Measurements from ENCODE around the gene TXNRD1.
"Not testable (repeated sequence)": the region's sequence is repeated elsewhere in the genome, so short reads cannot be mapped to it uniquely, and the experiment has no call there.

Gene TXNRD1

DNA sequence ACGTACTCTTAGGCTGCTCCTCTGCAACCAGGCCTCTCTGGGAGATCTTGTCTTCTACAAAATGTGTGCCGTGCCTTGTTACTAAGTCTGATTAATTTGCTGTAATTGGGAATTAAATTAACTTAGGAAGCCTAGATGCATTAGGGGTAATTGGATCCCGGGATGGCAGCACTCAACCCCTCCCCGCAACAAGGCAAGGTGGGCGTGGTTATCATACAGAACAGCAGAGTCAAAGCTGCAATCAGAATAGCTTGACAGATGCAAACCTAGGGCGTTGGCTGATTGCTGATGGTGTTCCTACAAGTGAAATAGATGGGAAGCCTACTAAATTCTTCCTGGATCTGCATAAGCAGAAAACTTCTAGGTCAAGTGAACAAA lies 43.0 kb upstream of the TXNRD1 start:
- DNase-seq (ENCODE audit: low read depth): no peak
- TF ChIP-seq CTCF (IDR thresholded peaks at IDR 0.05; ENCODE audit: insufficient read depth, low read depth, low read length, missing control alignments): no peak
- H3K4me3 ChIP-seq (ENCODE audit: low read length): no peak overlapping the region

GRCh38 chr12:104173804-104174203 lies 41.8 kb upstream of the TXNRD1 start:
- not testable (repeated sequence) for DNase-seq (ENCODE audit: low read depth); H3K4me3 ChIP-seq (ENCODE audit: low read length)

- no peak overlapping the region for H3K4me3 ChIP-seq (ENCODE audit: low read length)
- DNase-seq (ENCODE audit: low read depth): no peak
- TF ChIP-seq CTCF (IDR thresholded peaks at IDR 0.05; ENCODE audit: insufficient read depth, low read depth, low read length, missing control alignments): no peak
These were observed 39.8 kb upstream of the TXNRD1 start for GRCh38 chr12:104175726-104176247.

DNA sequence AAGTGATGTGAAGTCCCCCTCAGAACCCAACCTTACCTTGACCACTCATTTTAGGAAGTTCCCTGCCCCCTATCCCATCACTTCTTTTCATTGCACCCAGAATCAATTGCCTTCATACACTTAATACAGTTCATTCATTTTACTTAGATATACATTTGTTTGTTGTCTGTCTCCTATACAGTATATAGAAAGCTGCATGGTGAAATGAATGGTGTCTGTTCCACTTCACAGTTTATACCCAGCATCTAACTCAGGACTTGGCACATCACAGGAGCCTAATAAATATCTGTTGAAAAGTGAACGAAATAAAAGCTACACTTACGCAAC lies 38.3 kb upstream of the TXNRD1 start:
- TF ChIP-seq CTCF (IDR thresholded peaks at IDR 0.05; ENCODE audit: insufficient read depth, low read depth, low read length, missing control alignments): no peak
- DNase-seq (ENCODE audit: low read depth): no peak
- no peak overlapping the region for H3K4me3 ChIP-seq (ENCODE audit: low read length)

GRCh38 chr12:104177663-104178501 lies 37.7 kb upstream of the TXNRD1 start:
- TF ChIP-seq CTCF (IDR thresholded peaks at IDR 0.05; ENCODE audit: insufficient read depth, low read depth, low read length, missing control alignments): peak; percentile 19
- no peak overlapping the region for H3K4me3 ChIP-seq (ENCODE audit: low read length)
- DNase-seq (ENCODE audit: low read depth): peak; percentile 72

DNA sequence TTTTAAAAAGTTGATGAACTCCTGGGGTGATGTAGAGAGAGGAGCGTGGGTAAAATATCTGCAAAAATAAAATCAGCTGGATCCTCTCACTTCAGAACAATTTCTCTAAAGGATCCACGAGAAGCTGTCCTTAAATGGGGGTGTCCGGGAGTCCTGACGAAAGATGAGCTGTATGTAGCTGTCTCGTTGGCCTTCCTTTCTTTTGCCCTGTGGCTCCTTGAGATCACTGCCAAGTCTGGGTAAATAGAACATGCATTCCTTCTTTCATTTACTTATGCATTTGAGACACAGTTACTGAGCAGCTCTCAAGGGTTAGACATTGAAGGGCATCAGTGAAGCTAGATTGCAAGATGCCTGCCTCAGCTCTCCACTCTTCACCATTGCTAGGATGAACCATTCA lies 35.2 kb upstream of the TXNRD1 start:
- no peak for DNase-seq (ENCODE audit: low read depth)
- no peak for TF ChIP-seq CTCF (IDR thresholded peaks at IDR 0.05; ENCODE audit: insufficient read depth, low read depth, low read length, missing control alignments)
- H3K4me3 ChIP-seq (ENCODE audit: low read length): no peak overlapping the region

DNA sequence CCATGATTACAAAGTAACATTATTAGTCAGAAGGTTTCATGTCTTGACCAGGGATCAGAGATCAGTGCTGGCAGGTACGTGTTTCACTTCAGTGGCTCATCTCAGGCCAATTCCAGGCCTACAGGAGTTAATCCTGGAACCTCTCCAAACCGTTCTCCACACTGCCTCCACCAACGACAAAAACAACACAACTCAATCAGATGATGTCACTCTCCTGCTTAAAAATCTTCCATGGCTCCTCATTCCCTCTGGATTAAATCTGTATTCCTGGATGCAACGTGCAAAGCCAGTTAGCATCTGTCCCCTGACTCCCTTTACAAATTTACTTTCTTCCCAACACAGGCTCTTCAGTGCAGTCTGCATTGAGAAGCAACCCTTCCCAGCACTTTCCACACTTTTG lies 34.3 kb upstream of the TXNRD1 start:
- no peak overlapping the region for H3K4me3 ChIP-seq (ENCODE audit: low read length)
- no peak for TF ChIP-seq CTCF (IDR thresholded peaks at IDR 0.05; ENCODE audit: insufficient read depth, low read depth, low read length, missing control alignments)
- DNase-seq (ENCODE audit: low read depth): peak; percentile 18

Measured in epithelial cell of esophagus (primary cell).